A673 (cell line): ENCODE data around the gene MKS1.

Experiments used
- EZH2 ChIP-seq: fragments of 200-600 bp; sonication (generic); IDR thresholded peaks from 2 replicates; pipeline ENCODE4 v1.6.1; 2017; ENCODE audit warnings: borderline replicate concordance, low read depth, mild to moderate bottlenecking, mixed read lengths, antibody characterized with exemption, low read length; ENCODE audit not compliant: poor library complexity, severe bottlenecking
- TF ChIP-seq, protein P1 (sequence below): fragments of 300-800, 200-600 bp; sonication (generic); conservative IDR thresholded peaks from 2 replicates; pipeline ENCODE4 v1.5.1; 2017; ENCODE audit warnings: low read depth, mild to moderate bottlenecking, antibody characterized with exemption, low read length, moderate library complexity, mixed read lengths

GRCh38 chr17:58217766-58218165 lies 1.3 kb downstream of the MKS1 start:
- TF ChIP-seq, protein P1, sequence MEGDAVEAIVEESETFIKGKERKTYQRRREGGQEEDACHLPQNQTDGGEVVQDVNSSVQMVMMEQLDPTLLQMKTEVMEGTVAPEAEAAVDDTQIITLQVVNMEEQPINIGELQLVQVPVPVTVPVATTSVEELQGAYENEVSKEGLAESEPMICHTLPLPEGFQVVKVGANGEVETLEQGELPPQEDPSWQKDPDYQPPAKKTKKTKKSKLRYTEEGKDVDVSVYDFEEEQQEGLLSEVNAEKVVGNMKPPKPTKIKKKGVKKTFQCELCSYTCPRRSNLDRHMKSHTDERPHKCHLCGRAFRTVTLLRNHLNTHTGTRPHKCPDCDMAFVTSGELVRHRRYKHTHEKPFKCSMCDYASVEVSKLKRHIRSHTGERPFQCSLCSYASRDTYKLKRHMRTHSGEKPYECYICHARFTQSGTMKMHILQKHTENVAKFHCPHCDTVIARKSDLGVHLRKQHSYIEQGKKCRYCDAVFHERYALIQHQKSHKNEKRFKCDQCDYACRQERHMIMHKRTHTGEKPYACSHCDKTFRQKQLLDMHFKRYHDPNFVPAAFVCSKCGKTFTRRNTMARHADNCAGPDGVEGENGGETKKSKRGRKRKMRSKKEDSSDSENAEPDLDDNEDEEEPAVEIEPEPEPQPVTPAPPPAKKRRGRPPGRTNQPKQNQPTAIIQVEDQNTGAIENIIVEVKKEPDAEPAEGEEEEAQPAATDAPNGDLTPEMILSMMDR = no peak
- TF ChIP-seq EZH2 = no peak
